Activated CD4-positive, alpha-beta T cell treated with anti-CD3 and anti-CD28 coated beads, Interleukin-2, amount 10 ng/mL, durations not matched to agents 24 days and 14 days (primary cell): ENCODE data around the gene SUGCT. TPM values are rescaled to one million over a fixed set of nuclear protein-coding genes. Genes with fewer than 3 reads are reported as not detected.
"Not testable (repeated sequence)": the region's sequence is repeated elsewhere in the genome, so short reads cannot be mapped to it uniquely, and the experiment has no call there.

Experiments
- DNase-seq: peaks from one replicate; pipeline ENCODE4 v3.0.0; 2022
- H3K27ac Mint-ChIP-seq: one replicate; pipeline ENCODE4 v1.8.0; 2022; ENCODE audit warnings: mild to moderate bottlenecking, mixed read lengths
- H3K27me3 Mint-ChIP-seq: one replicate; pipeline ENCODE4 v1.8.0; 2022; ENCODE audit warnings: mixed read lengths
- H3K36me3 Mint-ChIP-seq: one replicate; pipeline ENCODE4 v1.8.0; 2022; ENCODE audit warnings: low read depth, mild to moderate bottlenecking, mixed read lengths
- H3K4me1 Mint-ChIP-seq: one replicate; pipeline ENCODE4 v1.8.0; 2021; ENCODE audit warnings: mixed read lengths
- H3K4me3 Mint-ChIP-seq: one replicate; pipeline ENCODE4 v1.8.0; 2022; ENCODE audit warnings: mild to moderate bottlenecking, moderate library complexity, mixed read lengths
- H3K9me3 Mint-ChIP-seq: one replicate; pipeline ENCODE4 v1.8.0; 2021; ENCODE audit warnings: mixed read lengths
- intact Hi-C: fragments of 100-400 bp; cut with micrococcal nuclease; formaldehyde crosslinking; loops from one replicate; pipeline ENCODE4 v1.15.1; 2023
- total RNA-seq: library from RNA; stranded (reverse); gene quantifications from 2 replicates; pipeline ENCODE4 v1.2.3, GENCODE V29; 2022

SUGCT gene
- total RNA-seq, 1 donor from 2014 or later: 0.91 TPM

GRCh38 chr7:40622941-40623501, 488.2 kb downstream of the SUGCT start:
- no peak overlapping the region for H3K4me3 Mint-ChIP-seq
- H3K9me3 Mint-ChIP-seq: peaks cover 4% of the 10 kb centered on the region
- H3K27ac Mint-ChIP-seq: no peak overlapping the region
- no peaks in the 10 kb centered on the region for H3K36me3 Mint-ChIP-seq
- no peaks in the 10 kb centered on the region for H3K4me1 Mint-ChIP-seq
- no peak for DNase-seq
- intact Hi-C loops: no loop called here
- H3K27me3 Mint-ChIP-seq: peaks cover 7% of the 10 kb centered on the region

GRCh38 chr7:40623863-40624262, 489.1 kb downstream of the SUGCT start:
- H3K27me3 Mint-ChIP-seq: peaks cover 7% of the 10 kb centered on the region
- no peak for DNase-seq
- intact Hi-C loops: no loop called here
- no peaks in the 10 kb centered on the region for H3K36me3 Mint-ChIP-seq
- no peaks in the 10 kb centered on the region for H3K4me1 Mint-ChIP-seq
- H3K4me3 Mint-ChIP-seq: no peak overlapping the region
- peaks cover 4% of the 10 kb centered on the region for H3K9me3 Mint-ChIP-seq
- no peak overlapping the region for H3K27ac Mint-ChIP-seq

GRCh38 chr7:40627361-40627760, 492.6 kb downstream of the SUGCT start:
- H3K27ac Mint-ChIP-seq, H3K4me3 Mint-ChIP-seq, H3K4me1 Mint-ChIP-seq, H3K27me3 Mint-ChIP-seq, DNase-seq, H3K9me3 Mint-ChIP-seq, H3K36me3 Mint-ChIP-seq, intact Hi-C loops: not testable (repeated sequence)

GRCh38 chr7:40629891-40630290, 495.1 kb downstream of the SUGCT start:
- Mint-ChIP-seq H3K27ac (no peak overlapping the region), H3K4me3 (no peak overlapping the region), H3K36me3 (no peaks in the 10 kb centered on the region), H3K9me3 (peaks cover 4% of the 10 kb centered on the region), H3K4me1 (no peaks in the 10 kb centered on the region), H3K27me3 (peaks cover 2% of the 10 kb centered on the region)
- intact Hi-C loops: no loop called here
- DNase-seq: no peak

- H3K4me1 Mint-ChIP-seq: no peaks in the 10 kb centered on the region
- intact Hi-C loops: no loop called here
- no peaks in the 10 kb centered on the region for H3K36me3 Mint-ChIP-seq
- no peak for DNase-seq
- H3K9me3 Mint-ChIP-seq: no peaks in the 10 kb centered on the region
- H3K27me3 Mint-ChIP-seq: peaks cover 4% of the 10 kb centered on the region
- no peak overlapping the region for H3K27ac Mint-ChIP-seq
- no peak overlapping the region for H3K4me3 Mint-ChIP-seq
Observed at GRCh38 chr7:40634118-40634517, 499.3 kb downstream of the SUGCT start.

GRCh38 chr7:40638545-40639320, 503.9 kb downstream of the SUGCT start:
- H3K4me1 Mint-ChIP-seq: no peaks in the 10 kb centered on the region
- H3K4me3 Mint-ChIP-seq: no peak overlapping the region
- peaks cover 4% of the 10 kb centered on the region for H3K27me3 Mint-ChIP-seq
- no peak overlapping the region for H3K27ac Mint-ChIP-seq
- no peaks in the 10 kb centered on the region for H3K36me3 Mint-ChIP-seq
- H3K9me3 Mint-ChIP-seq: no peaks in the 10 kb centered on the region
- intact Hi-C loops: no loop called here
- no peak for DNase-seq

- Mint-ChIP-seq H3K9me3 (no peaks in the 10 kb centered on the region), H3K27ac (no peak overlapping the region), H3K4me3 (no peak overlapping the region), H3K4me1 (peaks cover 5% of the 10 kb centered on the region), H3K36me3 (no peaks in the 10 kb centered on the region), H3K27me3 (peaks cover 4% of the 10 kb centered on the region)
- no peak for DNase-seq
- intact Hi-C loops: no loop called here
Observed at GRCh38 chr7:40640566-40640965, 505.8 kb downstream of the SUGCT start.

- Mint-ChIP-seq H3K4me3 (no peak overlapping the region), H3K9me3 (no peaks in the 10 kb centered on the region), H3K36me3 (no peaks in the 10 kb centered on the region), H3K27me3 (peaks cover 4% of the 10 kb centered on the region), H3K27ac (no peak overlapping the region), H3K4me1 (peaks cover 5% of the 10 kb centered on the region)
- DNase-seq: peak; percentile 37
- intact Hi-C loops: no loop called here
Observed at GRCh38 chr7:40641701-40642100, 506.9 kb downstream of the SUGCT start.

GRCh38 chr7:40643664-40644063, 508.9 kb downstream of the SUGCT start:
- no peak for DNase-seq
- H3K27me3 Mint-ChIP-seq: no peaks in the 10 kb centered on the region
- no peak overlapping the region for H3K4me3 Mint-ChIP-seq
- intact Hi-C loops: no loop called here
- H3K9me3 Mint-ChIP-seq: no peaks in the 10 kb centered on the region
- H3K27ac Mint-ChIP-seq: no peak overlapping the region
- H3K36me3 Mint-ChIP-seq: no peaks in the 10 kb centered on the region
- H3K4me1 Mint-ChIP-seq: peaks cover 5% of the 10 kb centered on the region

GRCh38 chr7:40644454-40645188, 509.8 kb downstream of the SUGCT start:
- no peaks in the 10 kb centered on the region for H3K27me3 Mint-ChIP-seq
- no peak overlapping the region for H3K4me3 Mint-ChIP-seq
- DNase-seq: peak; percentile 59
- intact Hi-C loops: no loop called here
- H3K9me3 Mint-ChIP-seq: no peaks in the 10 kb centered on the region
- H3K36me3 Mint-ChIP-seq: no peaks in the 10 kb centered on the region
- no peak overlapping the region for H3K27ac Mint-ChIP-seq
- H3K4me1 Mint-ChIP-seq: peaks cover 5% of the 10 kb centered on the region

- no peak overlapping the region for H3K4me3 Mint-ChIP-seq
- no peaks in the 10 kb centered on the region for H3K27me3 Mint-ChIP-seq
- H3K36me3 Mint-ChIP-seq: no peaks in the 10 kb centered on the region
- intact Hi-C loops: no loop called here
- H3K27ac Mint-ChIP-seq: no peak overlapping the region
- DNase-seq: no peak
- no peaks in the 10 kb centered on the region for H3K9me3 Mint-ChIP-seq
- peaks cover 5% of the 10 kb centered on the region for H3K4me1 Mint-ChIP-seq
Observed at GRCh38 chr7:40645197-40645596, 510.4 kb downstream of the SUGCT start.

- DNase-seq: no peak
- H3K4me1 Mint-ChIP-seq: peaks cover 5% of the 10 kb centered on the region
- intact Hi-C loops: no loop called here
- H3K9me3 Mint-ChIP-seq: peaks cover 7% of the 10 kb centered on the region
- H3K4me3 Mint-ChIP-seq: no peak overlapping the region
- peaks cover 2% of the 10 kb centered on the region for H3K27me3 Mint-ChIP-seq
- H3K36me3 Mint-ChIP-seq: no peaks in the 10 kb centered on the region
- H3K27ac Mint-ChIP-seq: no peak overlapping the region
Observed at GRCh38 chr7:40646717-40647116, 511.9 kb downstream of the SUGCT start.

- peaks cover 3% of the 10 kb centered on the region for H3K27me3 Mint-ChIP-seq
- no peak overlapping the region for H3K4me3 Mint-ChIP-seq
- peaks cover 5% of the 10 kb centered on the region for H3K4me1 Mint-ChIP-seq
- intact Hi-C loops: no loop called here
- DNase-seq: no peak
- no peaks in the 10 kb centered on the region for H3K36me3 Mint-ChIP-seq
- H3K27ac Mint-ChIP-seq: no peak overlapping the region
- H3K9me3 Mint-ChIP-seq: peaks cover 9% of the 10 kb centered on the region
Observed at GRCh38 chr7:40647719-40648118, 512.9 kb downstream of the SUGCT start.

GRCh38 chr7:40649247-40649646, 514.4 kb downstream of the SUGCT start:
- intact Hi-C loops: no loop called here
- Mint-ChIP-seq H3K27ac (no peak overlapping the region), H3K27me3 (peaks cover 6% of the 10 kb centered on the region), H3K9me3 (peaks cover 15% of the 10 kb centered on the region), H3K4me3 (no peak overlapping the region), H3K4me1 (peaks cover 5% of the 10 kb centered on the region), H3K36me3 (no peaks in the 10 kb centered on the region)
- DNase-seq: no peak
